Cardiac muscle cell (in vitro differentiated cells and primary cell): ENCODE results near the gene TXNDC11. TPM values are rescaled to one million over a fixed set of nuclear protein-coding genes. Genes with fewer than 3 reads are reported as not detected.
A peak's percentile ranks its signal among the peaks of the same experiment; 100 is the strongest.

ENCODE experiments used
- DNase-seq, 2 donors: peaks; one replicate each; pipeline versions ENCODE4 v3.0.0 to v3.0.0-alpha.2; 2010 to 2017; ENCODE audit warnings: low read depth in 1 of 2, low spot score in 1 of 2
- H3K27ac ChIP-seq: fragments of 200-600 bp; sonication (generic); 2 replicates; pipeline ENCODE4 v1.5.1; 2016
- H3K27me3 ChIP-seq: fragments of 200-600 bp; sonication (generic); 2 replicates; pipeline ENCODE4 v1.6.0; 2016; ENCODE audit warnings: control low read depth
- H3K36me3 ChIP-seq: fragments of 200-600 bp; sonication (generic); 2 replicates; pipeline ENCODE4 v1.5.1; 2016; ENCODE audit warnings: control low read depth
- H3K4me1 ChIP-seq: fragments of 200-600 bp; sonication (generic); 2 replicates; pipeline ENCODE4 v1.8.1; 2017; ENCODE audit warnings: low read depth, mild to moderate bottlenecking, mixed run types
- H3K4me3 ChIP-seq: fragments of 200-600 bp; sonication (generic); 2 replicates; pipeline ENCODE4 v1.5.1; 2016; ENCODE audit warnings: mild to moderate bottlenecking
- H3K9me3 ChIP-seq: fragments of 200-600 bp; sonication (generic); 2 replicates; pipeline ENCODE4 v1.5.1; 2017; ENCODE audit warnings: low read depth, mild to moderate bottlenecking, control low read depth
- polyA plus RNA-seq: library from polyadenylated mRNA; unstranded; fragments of >200 nt; fragmentation: Nextera tagmentation; extraction: Ambion mirVana; gene quantifications from 2 replicates; pipeline ENCODE4 v1.2.1, GENCODE V29; 2016
- total RNA-seq: library from RNA; depleted of rRNA; stranded (reverse); fragments of >200 nt; gene quantifications from 2 replicates; pipeline ENCODE4 v1.2.3, GENCODE V29; 2016
- TF ChIP-seq, protein P1 (sequence below): IDR thresholded peaks from 2 replicates; pipeline ENCODE4 v1.5.1; 2012; ENCODE audit warnings: low read depth, mild to moderate bottlenecking, low read length

The TXNDC11 gene
- total and polyA plus RNA-seq, 2 experiments from 2014 or later = 26.6 to 43.0 TPM

DNA sequence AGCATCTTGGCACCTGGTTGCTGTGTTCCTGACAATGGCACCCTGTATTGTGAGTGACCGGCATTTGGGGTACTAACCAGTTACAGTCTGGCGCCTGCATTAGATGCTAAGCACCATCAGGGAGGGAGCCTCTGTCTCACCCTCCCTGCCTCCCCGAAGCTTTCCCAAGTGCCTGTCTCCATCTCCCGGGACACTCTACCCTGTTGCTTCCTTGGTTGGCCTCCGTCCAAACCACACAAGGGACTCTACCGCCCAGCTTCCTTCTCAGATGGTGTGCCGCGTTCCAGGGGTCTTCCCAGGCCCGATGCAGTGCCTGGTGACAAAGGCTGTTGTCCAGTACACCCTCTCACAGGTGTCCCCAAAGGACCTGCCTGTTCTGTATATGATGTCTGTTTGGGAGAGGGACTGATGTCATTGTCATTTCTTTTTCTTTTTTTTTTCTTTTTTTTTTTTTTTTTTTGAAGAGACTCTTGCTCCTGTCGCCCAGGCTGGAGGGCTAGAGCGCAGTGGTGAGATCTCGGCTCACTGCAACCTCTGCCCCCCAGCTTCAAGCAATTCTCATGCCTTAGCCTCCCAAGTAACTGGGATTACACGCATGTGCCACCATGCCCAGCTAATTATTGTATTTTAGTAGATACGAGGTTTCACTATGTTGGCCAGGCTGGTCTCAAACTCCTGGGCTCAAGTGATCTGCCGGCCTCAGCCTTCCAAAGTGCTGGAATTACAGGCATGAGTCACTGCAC lies 67.7 kb downstream of the TXNDC11 start:
- peak overlapping the region; percentile 19 for H3K27ac ChIP-seq
- no peaks in the 10 kb centered on the region for H3K27me3 ChIP-seq
- H3K9me3 ChIP-seq = no peaks in the 10 kb centered on the region
- TF ChIP-seq, protein P1, sequence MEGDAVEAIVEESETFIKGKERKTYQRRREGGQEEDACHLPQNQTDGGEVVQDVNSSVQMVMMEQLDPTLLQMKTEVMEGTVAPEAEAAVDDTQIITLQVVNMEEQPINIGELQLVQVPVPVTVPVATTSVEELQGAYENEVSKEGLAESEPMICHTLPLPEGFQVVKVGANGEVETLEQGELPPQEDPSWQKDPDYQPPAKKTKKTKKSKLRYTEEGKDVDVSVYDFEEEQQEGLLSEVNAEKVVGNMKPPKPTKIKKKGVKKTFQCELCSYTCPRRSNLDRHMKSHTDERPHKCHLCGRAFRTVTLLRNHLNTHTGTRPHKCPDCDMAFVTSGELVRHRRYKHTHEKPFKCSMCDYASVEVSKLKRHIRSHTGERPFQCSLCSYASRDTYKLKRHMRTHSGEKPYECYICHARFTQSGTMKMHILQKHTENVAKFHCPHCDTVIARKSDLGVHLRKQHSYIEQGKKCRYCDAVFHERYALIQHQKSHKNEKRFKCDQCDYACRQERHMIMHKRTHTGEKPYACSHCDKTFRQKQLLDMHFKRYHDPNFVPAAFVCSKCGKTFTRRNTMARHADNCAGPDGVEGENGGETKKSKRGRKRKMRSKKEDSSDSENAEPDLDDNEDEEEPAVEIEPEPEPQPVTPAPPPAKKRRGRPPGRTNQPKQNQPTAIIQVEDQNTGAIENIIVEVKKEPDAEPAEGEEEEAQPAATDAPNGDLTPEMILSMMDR = no peak
- peaks cover 10% of the 10 kb centered on the region for H3K36me3 ChIP-seq
- H3K4me1 ChIP-seq = peaks cover 13% of the 10 kb centered on the region
- peak in 1 of 2 donors; percentile 57 for DNase-seq
- H3K4me3 ChIP-seq = no peak overlapping the region

DNA sequence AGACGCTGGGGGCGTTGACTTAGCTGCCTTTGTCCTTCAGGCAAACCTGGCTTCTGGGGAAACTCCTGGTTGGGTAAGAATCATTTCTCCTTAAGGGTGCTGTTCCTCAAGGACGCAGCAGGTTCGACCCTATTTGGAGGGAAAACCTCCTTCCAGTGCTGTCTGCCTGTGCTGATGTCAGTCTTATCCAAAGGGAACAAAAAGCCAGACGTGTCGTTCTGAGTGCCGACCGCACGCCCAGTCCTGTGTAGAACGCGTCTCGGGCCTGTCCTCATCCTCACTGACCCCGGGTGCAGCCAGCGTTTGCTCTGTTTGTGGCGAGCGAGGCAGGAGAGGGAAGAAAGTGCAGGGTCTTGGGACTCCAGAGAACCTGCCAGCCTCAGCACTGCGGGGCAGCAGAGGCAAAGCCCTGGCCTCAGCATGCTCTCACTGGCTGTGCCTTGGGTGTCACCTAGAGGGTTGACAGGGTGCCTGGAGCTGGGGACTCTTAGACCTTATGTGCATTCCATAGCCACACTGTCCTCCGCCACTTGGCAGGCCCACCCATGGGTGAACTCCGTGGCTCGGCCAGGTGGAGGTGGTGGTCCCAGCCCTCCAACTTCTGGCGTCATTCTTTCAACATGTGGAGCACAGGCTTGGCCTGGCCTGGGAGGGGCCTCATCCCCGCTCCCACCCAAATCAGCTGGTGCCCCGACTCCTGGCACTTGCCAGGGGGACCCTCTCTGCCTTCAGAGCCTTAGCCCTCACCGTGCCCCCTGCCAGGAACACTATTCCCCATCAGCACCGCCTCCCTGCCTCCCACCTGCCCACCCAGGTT lies 68.4 kb downstream of the TXNDC11 start:
- no peaks in the 10 kb centered on the region for H3K27me3 ChIP-seq
- no peaks in the 10 kb centered on the region for H3K9me3 ChIP-seq
- peaks cover 13% of the 10 kb centered on the region for H3K4me1 ChIP-seq
- TF ChIP-seq, protein P1 = no peak
- peak overlapping the region; percentile 19 for H3K27ac ChIP-seq
- no peak for DNase-seq
- H3K36me3 ChIP-seq = peaks cover 10% of the 10 kb centered on the region
- H3K4me3 ChIP-seq = no peak overlapping the region

DNA sequence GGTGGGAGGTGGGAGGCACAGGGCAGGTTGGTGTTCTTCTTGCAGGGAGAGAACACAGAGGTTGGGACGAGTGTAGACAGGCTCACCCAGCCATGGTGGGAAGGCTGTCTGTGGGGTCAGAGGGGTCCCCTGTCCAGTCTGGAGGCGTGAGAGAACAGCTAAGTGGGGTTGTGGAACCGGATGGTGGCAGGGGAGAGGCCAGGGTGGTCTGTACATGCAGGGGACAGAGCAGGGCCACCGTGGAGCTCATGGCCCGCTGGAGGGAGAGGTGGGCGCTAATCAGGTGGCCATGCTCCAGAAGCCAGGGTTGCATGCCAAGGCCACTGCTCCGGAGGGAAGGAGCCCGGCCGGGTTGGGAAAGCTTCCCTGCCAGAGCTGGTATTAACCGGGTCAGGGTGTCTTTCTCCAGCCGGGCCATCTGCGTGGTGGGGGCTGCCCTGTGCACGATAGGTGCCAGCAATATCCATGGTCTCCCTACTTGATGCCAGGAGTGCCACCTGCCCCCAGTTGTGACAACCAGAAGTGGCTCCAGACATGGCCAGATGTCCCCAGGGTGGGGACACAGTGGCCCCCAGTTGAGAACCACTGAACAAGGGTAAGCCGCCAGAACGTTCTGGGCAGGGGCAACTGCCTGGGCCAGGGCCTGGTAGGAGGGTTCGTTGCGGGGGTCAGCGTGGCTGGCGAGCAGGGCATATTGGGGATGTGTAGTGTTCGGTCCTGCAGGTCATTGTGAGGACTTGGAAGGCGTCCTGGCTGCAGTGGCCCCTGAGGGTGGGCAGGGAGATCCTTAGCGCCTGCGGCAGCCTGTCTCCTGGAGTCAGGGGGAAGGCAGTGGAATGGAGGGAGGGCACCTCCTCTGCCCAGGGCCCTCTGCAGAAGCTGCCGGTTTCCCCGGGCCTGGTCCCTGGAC lies 69.3 kb downstream of the TXNDC11 start:
- H3K4me1 ChIP-seq = peaks cover 7% of the 10 kb centered on the region
- peaks cover 5% of the 10 kb centered on the region for H3K36me3 ChIP-seq
- H3K9me3 ChIP-seq = no peaks in the 10 kb centered on the region
- H3K27ac ChIP-seq = no peak overlapping the region
- no peak for DNase-seq
- TF ChIP-seq, protein P1 = no peak
- H3K4me3 ChIP-seq = no peak overlapping the region
- H3K27me3 ChIP-seq = no peaks in the 10 kb centered on the region

DNA sequence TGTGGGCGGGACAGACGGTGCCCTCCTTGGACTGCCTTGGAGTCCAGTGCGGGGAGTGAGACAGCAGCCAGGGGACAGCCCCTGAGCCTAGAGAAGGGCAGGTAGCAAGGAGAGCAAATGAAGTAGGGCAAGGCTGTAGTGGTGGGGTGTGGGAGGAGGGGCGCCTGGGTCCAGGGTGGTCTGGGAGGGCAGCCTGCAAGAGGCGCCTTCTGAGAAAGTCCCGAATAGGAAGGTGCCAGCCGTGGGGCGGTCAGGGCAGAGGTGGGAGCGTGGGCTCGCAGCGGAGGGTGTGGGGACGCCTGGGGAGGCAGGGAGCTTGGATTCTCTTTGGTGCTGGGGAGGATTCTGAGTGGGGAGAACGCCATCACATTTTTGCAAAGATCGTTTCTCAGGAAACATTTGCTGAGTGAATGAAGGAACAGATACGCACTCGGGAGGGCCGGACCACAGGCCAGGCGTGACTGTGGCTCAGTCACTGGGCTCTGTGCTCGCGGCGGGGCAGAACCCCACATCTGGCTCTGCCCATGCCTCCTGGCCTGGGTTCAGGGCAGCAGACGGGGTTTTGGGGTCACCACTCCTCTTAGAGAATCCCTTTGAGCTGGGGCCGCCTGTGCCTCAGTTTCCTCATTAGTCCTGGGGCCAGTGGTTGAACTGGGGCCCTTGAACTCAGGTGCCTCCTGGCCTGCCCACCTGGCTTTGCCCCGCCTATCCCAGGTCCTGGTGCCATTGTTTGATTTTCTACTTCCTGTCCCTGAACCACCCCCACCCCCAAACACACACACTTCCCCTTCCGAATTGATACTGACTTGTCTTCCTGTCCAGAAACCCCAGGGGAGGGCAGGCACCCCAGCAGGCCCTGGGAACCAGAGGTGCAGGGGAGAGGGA lies 70.2 kb downstream of the TXNDC11 start:
- Histone ChIP-seq H3K27me3 (no peaks in the 10 kb centered on the region), H3K27ac (no peak overlapping the region), H3K4me3 (no peak overlapping the region), H3K36me3 (peaks cover 5% of the 10 kb centered on the region), H3K4me1 (peaks cover 2% of the 10 kb centered on the region), H3K9me3 (no peaks in the 10 kb centered on the region)
- no peak for DNase-seq
- TF ChIP-seq, protein P1 = no peak

DNA sequence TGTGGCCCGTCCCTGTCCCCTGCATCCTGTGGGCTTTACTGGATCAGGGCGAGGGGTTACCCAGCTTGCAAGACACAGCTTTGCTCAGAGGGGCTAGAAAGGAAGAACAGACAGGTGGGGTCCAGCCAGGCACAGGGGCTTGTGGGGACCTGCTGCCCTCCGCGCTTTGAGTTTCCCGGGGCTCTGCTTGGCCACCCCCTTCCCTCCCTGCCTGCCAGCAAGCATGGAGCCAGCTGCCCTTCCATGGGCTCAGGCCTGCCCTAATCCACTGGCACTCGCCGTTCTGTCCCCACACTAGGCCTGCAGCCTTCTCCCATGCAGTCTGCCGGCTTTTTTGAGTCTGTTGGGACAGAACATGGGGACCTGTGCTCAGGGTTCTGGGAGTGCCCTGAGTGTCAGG lies 71.0 kb downstream of the TXNDC11 start:
- TF ChIP-seq, protein P1 = no peak
- no peak overlapping the region for H3K27ac ChIP-seq
- no peaks in the 10 kb centered on the region for H3K9me3 ChIP-seq
- no peaks in the 10 kb centered on the region for H3K27me3 ChIP-seq
- no peak for DNase-seq
- H3K36me3 ChIP-seq = peaks cover 5% of the 10 kb centered on the region
- no peak overlapping the region for H3K4me3 ChIP-seq
- no peaks in the 10 kb centered on the region for H3K4me1 ChIP-seq
